HG03575 (cell line): ENCODE measurements around the gene PDCD1.
"Not testable (repeated sequence)": the region's sequence is repeated elsewhere in the genome, so short reads cannot be mapped to it uniquely, and the experiment has no call there.

Source experiments
- ATAC-seq: cut with Tn5 transposase; IDR thresholded peaks from one replicate; pipeline ENCODE4 v1.9.1; 2021; ENCODE audit not compliant: unreplicated experiment, insufficient number of reproducible peaks, low FRiP score; ENCODE audit errors: extremely low read depth

PDCD1 gene

GRCh38 chr2:241809383-241810306, 49.0 kb downstream of the PDCD1 start:
- ATAC-seq = no peak

GRCh38 chr2:241808721-241809382, 49.8 kb downstream of the PDCD1 start, which contains the start of gene NEU4:
Gene NEU4 (plus strand): TSS chr2:241809193. CDS start chr2:241814485, 5,292 bp downstream.
- ATAC-seq = no peak

DNA sequence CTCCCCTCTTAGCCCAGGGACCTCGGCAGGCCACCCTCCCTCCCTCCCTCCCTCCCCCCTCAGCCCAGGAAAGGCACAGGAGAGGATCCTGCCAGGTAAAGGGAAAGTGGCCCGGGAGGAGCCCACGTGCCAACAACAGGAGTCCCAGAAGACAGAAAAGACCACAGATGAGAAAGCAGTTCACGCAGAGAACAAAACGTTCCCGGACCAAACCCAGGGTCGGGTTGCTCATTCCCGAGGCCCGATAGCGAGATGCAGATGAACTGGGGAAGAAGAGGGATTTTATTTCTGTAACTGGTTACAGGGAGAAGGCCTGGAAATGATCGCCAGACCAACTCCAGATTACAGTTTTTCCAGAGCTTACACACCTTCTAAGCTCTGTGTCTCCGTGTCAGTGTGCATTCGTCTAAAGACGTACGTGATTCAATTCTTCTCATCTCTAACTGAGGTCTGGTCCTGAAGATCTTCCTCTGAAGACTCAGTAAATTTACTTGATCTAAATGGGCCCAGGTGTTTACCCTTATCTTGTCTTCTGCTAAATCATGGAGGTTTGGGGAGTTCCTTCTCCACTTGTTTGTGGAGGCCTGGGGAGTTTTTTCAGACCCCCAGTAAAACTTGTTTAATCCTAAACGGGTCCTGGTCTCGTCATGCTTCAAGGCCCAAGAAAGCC, 50.5 kb downstream of the PDCD1 start:
- no peak for ATAC-seq

- ATAC-seq = not testable (repeated sequence)
Measured at GRCh38 chr2:241806217-241806616, 52.5 kb downstream of the PDCD1 start.

DNA sequence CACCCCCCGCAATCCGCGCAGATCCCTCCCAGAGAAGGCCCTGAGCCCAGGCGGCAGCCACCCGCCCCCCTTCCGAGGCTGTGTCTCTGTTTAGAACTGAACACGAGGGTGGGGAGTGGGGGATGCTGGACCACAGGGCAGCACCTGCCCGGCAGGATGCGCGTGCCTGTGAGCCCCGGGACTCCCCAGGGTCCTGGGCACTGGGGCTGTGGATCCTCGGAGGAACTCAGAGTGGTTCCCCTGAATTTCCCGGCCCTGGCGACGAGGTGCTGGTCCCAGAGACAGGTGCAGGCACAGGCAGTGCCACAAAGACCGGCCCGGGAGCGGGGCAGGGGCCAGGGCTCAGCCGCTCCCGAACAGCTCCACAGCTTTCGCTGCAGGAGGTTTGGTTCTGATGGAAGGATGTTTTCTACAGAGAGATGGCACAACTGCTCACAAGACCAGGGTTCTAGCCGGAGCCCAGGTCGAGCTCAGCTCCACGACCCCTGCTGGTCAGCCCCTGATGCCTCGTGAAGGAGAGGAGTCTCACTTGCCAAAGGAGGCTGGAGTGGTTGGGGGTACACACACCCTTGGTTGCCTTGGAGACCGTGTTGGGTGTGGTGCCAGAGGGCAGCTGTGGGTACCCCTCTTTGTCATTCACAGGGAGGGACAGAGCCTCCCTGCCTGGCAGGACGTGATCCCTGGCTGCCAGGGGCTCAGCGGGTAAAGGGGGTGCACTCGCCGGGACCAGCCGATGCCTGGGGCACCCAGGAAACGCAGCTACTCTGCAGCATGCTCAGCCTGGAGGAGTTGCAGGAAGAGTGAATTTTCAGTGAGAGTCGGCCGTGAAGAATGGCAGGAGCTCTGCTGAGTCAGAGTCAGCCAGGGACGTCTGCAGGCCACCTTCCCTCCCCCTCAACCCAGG, 54.1 kb downstream of the PDCD1 start:
- ATAC-seq = no peak

- no peak for ATAC-seq
Measured at GRCh38 chr2:241803387-241804325, 55.0 kb downstream of the PDCD1 start.

GRCh38 chr2:241802421-241803318, 56.0 kb downstream of the PDCD1 start:
- ATAC-seq = no peak

- ATAC-seq = no peak
Measured at GRCh38 chr2:241801611-241802420, 56.9 kb downstream of the PDCD1 start.

- ATAC-seq = not testable (repeated sequence)
Measured at GRCh38 chr2:241800198-241800903, 58.3 kb downstream of the PDCD1 start.
